Stimulated activated CD8-positive, alpha-beta memory T cell treated with anti-CD3 and anti-CD28 coated beads, Interleukin-7, amount 100 ng/mL, for 24 hours (primary cell): ENCODE results near the gene NTPCR.

ENCODE experiments used
- DNase-seq: peaks from one replicate; pipeline ENCODE4 v3.0.0-alpha.2; 2020; ENCODE audit warnings: low read depth

Gene NTPCR

DNA sequence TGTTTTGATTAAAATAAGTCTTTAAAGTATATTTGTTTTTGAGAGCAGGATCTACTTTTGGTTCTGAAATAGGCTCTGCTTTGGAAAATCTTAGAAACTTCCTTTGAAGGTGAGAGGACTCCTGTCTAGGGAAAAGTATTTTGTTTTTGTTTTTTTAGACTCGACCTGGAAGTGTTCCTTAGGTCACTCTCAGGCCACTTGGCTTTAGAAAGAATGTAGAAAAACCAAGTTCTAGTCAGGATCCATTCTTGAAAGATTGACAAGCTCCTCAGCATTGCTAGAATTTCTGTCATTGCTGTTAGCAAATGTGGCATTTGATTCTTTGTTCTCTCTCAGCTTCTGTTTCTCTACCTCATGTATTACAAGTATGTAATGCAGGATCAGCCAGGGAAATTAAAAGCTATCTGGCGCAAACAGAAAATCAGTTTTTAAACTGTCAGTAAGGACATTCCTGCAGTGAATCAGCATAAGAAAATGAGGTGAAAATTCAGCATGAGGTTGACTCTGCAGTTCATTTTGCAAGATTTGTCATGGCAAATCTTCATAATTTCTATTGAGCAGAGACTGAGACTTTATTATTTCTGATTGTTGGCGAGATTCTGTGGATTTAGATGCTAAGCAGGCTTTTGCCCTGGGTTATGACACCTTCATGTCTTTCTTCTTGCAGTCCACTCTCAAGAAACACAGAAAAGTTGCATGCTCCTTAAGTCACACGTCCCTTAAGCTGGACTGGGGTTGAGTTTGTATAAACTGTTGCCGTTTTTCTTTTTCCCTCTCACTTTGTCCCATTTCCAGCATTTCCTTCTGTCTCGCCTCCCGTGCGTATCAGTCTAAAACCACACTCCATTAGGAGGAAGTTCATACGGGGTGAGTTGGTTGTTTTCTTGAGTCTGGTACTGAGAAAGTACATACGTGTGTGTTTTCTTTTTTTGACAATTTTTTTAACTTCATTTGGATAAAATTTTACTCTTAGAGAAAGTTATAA, 12.6 kb downstream of the NTPCR start:
- no peak for DNase-seq

DNA sequence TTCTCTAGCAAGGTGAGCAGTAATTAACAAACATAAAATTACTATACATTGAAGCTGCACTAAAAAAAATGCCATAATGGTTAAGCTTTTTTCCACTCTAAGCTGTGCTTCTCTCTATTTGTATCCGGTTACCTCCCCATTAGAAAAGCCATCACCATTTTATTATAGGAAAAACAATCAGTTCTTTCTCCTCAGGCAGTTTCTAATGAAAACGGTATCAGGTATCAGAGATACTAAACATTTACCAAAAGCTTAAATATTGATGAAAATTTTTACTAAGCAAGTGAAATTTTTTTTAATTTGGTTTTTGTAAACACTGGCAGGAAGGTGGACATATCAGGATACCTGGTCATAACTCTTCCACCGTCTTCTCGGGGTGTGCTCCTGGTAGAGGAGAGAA, 14.2 kb downstream of the NTPCR start:
- DNase-seq = no peak

DNA sequence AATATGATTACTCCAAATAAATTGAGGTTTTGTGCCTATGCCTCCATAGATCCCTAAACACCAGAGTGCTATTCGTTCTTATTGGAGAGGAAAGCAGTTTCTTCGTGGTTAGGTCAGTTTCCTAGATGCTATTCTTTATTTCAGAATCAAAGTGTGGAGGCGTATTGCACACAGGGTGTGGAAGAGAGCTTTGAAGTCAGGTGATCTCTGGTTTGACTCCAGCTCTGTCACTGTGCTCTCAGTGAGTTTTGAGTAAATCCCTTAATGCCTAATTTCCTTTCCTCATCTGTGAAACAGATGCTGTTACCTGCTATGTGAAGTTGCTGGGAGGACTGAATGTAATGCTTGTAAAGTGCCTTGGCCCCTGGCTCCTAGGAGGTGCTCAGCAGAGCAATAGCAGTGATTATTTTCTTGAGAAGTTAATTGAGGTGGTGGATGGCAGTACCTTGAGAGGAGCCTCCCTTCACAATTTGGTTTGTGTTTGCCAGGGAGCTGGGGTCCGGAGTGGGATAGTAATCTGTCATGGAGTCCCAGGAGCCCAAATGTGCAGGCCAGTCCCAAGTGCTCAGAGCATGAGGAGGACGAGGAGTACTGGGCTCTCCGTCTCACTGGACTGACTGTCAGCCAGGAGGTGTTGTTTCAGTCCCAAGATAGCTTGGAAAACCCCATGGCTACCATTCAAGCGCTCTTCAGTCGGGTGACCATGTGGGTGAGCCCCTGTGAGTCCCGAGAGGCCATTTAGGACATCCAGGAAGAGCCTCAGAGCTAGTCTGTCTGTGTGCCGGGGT, 14.9 kb downstream of the NTPCR start:
- no peak for DNase-seq

DNA sequence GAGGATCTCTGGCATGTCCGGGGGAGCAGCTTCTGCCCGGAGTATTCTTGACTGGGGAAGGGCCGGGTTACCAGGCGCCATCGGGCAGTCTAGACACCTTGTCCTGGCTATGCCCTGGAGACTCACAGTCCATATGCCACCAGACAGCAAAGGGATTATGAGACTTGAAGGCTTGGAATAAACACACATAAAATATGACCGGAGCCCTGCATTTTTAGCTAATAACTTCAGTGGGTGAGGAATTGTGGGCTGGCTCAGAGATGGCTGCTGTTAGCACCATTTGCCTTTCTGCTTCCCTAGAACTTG, 15.5 kb downstream of the NTPCR start:
- no peak for DNase-seq

DNA sequence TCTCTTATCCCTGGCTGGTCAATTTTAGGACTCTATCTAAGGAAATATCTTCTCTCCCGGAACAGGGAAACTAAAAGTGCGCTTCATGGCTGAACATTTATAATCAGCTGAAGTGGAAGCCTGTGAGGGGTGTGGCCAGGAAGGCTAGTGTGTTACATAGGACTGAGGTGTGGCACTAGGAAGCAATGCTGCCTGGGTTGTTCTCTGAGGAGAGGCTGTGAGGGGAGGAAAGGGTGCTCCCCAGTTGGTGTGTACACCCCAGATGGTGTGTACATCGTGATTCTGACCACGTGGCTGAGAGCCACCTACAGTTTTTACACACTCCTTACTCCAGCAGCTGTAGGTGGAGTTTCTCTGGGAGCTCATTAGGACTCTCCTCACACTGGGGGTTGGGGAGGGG, 16.3 kb downstream of the NTPCR start:
- no peak for DNase-seq

DNA sequence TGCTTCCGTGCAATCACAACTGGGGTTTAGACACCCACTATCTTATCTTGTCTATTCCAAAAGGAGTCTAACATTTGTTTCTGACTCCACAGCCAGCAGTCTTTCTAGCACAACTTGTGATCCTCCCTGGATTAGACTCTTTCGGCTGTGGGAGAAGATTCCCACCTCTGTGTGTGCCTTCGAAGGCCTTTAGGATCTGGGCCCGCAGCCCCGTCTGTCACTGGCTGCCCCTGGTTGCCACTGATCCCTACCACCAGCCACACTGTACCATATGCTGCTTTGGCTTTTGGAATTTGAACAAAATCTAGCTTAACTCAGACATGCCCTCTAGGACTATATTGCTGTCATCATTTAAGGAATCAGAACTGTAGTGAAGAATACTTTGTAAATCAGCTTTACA, 18.0 kb downstream of the NTPCR start:
- DNase-seq = no peak

DNA sequence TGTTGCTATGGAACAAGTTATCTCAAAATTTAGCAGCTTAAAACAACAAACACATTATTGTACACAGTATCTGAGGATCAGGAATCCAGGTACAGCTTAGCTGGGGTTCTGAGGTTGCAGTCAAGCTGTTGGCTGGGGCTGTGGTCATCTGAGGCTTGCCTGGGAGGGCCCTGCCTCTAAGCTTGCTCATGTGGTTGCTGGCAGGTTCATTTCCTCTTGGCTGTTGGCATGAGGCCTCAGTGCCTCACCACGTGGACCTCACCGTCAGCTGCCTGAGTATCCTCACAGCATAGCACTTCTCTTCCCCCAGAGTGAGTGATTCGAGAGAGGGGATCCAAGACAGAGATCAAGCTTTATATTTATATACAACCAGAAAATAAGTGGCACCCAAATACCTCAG, 18.6 kb downstream of the NTPCR start:
- no peak for DNase-seq

DNA sequence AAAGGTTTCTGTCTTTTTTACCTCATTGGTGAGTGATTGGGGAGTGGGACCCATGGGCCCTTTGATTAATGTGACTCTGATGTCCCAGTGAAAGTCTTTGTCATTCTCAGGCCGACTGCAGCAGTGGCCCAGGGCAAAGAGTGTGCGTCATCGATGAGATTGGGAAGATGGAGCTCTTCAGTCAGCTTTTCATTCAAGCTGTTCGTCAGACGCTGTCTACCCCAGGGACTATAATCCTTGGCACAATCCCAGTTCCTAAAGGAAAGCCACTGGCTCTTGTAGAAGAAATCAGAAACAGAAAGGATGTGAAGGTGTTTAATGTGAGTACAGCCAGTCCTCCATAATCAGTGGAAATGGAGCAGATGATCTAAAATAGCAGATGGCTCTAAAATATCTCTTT, 19.4 kb downstream of the NTPCR start:
- no peak for DNase-seq

DNA sequence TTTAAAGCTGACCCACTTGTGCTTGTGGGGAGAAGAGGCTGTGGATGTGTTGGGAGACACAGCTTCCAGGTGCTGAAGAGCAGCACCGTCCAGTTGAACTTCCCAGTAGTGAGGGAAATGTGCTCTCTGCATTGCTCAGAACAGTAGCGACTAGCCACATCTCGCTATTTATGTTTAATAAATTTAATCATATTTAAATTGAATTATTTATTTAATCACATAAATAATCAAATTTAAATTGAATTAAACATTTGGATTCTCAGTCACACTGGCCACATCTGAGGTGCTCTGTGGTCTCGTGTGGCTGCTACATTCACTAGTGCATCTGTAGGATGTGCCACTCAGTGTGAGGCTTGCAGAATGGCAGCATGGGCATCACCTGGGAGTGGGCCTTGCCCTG, 20.1 kb downstream of the NTPCR start:
- no peak for DNase-seq

DNA sequence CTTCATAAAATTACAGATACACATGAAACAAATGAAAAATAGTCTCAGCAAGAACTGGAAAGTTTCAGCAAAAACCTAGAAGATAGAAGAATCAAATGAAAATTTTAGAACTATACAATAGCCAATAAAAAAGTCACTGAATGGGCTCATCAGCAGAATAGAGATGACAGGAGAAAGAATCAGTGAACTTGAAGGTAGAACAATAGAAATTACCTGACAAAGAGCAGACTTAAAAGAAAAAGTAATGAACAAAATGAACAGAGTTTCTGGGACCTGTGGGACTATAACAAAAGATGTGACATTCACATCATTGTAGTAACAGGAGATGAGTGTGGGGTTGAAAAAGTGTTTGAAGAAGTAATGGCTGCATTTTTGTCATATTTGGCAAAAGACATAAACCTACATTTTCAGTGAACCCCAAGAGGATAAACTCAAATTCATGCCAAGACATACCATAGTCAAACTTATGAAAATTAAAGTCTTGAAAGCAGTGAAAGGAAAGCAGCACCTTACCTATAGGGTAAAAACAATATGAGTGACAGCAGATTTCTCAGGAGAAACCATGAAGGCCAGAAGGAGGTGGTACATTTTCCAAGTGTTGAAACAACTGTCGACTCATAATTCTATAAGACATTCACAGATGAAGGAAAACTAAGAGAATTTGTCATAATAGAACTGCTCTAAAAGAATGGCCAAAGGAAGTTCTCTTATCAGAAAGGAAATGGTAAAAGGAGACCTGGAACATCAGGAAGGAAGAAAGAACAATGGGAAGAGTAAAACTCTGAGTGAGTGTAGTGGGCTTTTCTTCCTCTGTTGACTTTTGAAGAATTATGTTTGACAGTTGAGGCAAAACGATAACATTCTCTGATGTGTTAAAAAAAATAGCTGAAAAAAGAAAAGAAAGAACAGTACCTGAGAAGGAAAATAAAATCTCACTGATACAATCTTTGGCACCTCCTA, 23.5 kb downstream of the NTPCR start:
- DNase-seq = no peak

DNA sequence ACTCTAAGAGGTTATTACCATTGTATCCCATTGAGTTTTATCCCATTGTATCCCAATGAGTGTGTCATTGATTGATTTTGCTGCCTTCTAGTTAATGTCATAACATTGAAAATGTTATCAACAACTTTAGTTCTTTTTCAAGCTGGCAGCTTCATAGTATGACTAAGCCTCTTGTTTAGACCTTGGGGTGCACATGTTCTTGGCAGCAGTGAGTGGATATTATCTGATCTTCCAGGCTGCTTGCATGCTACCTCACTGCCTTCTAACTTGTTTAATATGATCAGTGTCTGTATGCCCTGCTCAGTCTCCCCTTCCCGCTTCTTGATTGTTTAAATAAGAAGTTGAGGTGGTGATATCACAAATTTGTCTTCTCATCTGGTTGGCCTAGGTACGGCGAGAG, 24.6 kb downstream of the NTPCR start:
- no peak for DNase-seq

DNA sequence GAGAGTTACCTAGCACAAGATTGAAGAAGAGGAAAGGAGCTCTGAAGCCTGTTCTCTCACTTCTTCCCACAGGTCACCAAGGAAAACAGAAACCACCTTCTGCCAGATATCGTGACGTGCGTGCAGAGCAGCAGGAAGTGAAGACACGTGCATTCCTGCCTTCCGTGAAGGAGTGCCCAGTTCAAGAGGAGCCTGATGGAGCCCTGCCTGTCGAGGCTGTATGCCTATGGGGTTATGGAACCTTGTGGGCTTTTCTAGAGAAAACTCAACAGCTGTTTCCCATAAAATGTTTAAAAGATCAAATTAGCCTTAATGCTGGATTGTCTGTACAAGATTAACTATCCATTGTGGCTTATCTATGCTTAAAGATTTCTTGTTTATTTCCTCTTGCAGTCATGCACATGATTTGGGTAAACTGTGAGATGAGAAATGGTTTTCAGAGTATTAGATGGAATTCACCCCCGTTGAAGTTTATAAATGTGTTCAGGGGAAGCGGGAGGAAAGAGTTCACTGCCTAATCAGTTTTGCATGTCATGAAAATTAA, 27.8 kb downstream of the NTPCR start:
- DNase-seq = no peak

DNA sequence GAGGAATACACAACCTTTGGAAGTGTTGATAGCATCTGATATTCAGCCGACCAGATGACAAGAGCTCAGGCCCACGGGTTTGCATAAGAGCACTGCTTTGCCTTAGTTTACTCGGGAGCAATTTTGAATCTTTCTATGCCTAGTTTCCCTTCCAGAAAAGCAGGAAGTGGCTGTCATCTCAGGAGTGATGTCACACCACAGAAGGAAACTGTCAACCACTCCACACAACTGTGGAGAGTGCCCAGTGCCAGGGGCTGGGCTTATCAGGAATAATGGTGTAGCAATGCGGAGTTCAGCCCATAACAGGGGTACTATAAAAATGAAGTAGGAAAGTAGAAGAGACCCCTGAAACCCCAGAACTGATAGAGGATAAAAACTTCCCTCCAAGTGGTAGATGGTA, 28.4 kb downstream of the NTPCR start:
- no peak for DNase-seq

DNA sequence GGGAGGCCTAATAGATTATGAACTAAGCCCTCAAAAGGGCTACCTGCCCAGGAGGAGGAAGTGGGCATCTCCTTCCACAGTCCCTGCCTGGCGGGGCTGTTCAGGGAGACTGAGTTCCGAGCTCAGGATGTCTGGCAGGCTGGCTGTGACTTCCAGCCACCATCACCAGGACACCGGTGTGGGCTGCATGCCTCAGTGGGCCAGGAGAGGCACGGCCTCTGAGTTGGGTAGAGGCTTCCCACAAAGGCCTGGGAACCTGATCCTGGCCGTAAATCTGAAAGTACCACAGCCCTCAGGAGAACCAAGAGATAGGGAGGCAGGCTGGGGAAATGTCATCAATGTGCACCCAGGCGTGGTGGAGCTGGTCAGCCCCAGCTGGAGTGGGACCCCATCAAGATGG, 29.1 kb downstream of the NTPCR start:
- no peak for DNase-seq

DNA sequence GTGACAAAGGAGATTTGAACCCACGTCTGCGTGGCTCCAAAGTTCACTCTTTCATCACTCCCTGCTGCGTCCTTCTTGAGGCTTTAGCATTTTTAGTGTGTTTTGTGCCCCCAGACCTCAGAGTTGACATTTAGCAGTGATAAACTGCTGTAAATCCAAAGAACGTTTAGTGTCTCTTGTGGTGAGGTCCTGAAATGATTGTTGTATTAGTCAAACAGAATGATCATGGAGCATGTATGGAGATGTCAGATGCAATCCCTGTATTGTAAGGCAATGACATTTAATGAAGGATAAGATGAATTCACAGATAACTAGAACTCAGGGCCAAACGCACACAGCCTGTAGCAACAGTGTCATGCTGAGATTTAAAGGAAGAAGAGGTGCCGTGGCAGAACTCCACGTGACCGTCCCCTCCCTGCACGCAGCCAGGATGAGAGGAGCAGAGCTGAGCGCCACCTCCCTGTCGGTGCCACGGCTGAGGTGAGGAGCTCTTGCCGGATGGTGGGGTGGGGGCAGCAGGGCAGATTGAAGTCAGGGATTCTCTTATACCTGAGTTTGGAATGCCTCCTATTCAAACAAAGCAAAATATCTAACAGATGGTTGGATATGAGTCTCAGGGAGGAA, 30.1 kb downstream of the NTPCR start:
- no peak for DNase-seq

DNA sequence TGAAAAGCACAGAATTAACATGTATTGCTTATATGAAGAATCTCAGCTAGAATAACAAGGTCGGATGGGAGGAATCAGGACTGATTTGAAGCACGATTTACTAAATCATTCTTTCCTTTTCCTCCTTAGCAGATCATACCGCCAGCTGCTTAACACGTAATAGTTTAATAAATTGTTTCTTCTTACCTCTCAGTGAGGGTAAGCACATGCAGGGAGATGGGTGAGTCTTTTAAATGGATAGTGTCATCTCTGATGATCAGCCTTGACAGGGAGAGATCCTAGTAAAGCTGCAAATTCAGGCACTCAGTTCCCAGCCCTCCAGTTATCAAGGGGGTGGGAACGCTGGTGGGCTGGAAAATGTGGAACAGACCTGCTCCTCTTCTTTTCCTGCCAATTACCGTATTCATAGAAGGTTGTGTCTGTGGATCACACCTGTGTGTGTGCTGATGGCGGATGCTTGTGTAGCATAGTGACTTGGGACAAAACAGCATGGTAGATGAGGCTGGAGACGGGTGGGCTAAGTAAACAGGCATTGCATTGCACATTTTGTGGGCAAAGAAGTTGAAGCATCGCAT, 30.7 kb downstream of the NTPCR start:
- no peak for DNase-seq

DNA sequence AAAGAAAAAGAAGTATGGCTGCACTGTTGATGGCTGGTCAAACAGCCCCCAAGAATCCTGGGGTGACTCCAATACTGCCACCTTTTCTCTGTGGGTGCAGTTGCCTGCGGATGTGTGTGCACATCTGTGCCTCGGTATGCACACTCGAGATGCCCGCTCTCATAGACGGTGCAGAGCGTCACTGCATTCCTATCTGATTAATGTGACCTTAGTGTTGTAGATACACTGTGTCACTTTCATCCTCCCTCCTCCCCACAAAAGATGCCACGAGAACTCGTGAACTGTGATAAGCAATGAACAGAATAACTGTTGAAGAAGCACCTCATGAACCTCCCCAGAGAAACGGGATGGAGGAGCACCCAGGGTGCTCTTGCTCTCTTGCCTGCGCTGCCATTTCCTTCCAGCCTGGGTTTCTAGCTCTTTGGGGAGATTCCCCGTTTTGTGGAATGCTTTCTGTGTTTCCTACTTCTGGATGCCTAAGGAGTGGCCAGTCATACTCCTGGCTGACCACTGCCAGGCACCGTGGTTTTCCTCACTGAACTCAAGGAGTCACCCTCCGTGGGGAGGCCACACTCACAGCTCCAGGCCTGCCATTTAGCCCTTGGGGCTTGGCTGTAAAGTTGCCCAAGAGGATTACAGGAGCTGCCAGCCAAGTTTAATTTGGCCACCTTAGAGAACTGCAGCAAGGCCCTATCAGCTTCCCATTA, 32.0 kb downstream of the NTPCR start:
- no peak for DNase-seq

DNA sequence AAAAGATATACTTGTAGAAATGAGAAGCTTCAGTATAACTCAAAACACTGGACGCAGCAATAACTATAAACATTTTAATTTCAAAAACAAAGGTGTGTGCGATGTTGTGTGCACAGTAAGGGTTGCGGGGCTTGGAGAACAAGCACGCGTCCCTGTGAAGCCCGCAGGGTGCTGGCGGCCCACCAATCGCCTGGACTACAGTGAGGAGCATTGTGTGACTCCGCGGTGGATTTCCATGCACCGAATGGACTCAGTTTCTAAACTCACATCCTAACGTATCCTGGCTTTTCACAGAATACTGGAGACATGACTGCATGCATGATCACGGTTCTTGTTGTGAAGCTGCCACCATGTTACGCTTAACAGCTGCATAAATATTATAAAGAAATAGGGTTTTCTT, 33.0 kb downstream of the NTPCR start:
- no peak for DNase-seq

DNA sequence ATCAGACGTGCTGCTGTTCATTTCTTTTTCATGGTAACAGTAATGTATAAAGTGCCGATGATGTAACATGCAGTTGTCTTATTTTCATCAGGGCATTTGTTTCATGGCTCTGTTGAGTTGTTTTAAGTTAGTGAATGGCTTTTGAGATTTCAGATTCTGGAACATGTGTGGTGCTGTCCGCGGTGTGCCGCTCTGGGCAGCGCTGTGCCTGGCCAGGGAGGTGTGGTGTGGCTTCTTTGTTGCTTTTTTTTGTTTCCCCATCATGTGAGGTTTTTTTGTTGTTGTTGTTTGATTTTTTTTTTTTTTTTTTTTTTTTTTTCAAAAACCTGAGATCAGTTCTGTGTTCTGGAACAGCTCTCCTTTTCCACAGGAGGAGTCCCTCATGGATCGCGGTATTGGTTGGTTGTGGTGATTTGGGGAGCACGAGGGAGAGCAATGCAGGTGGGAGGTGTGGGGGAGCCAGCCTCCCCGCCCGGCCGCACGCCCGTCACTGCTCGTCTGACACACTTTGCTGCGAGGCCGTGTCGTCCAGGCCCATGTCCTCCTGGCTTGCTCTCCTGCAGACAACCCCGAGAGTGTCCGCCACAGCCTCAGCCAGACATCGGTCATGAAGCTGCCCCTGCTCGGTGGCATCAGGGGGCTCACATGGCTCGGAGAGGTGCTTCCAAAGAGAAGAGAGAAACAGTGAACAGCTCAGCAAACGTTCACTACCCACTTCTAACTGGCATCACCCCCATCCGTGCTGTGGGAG, 33.6 kb downstream of the NTPCR start:
- no peak for DNase-seq
